Epithelial cell of esophagus (primary cell): ENCODE data around the gene CTDNEP1.

ENCODE experiments used
- DNase-seq: peaks from one replicate; pipeline ENCODE4 v3.0.0; 2010; ENCODE audit warnings: low read depth
- H3K4me3 ChIP-seq: 2 replicates; pipeline ENCODE4 v1.5.1; 2011; ENCODE audit warnings: mild to moderate bottlenecking, low read length, control low read depth
- CTCF ChIP-seq: IDR thresholded peaks from 2 replicates; pipeline ENCODE4 v1.5.1; 2011; ENCODE audit warnings: low read depth, mild to moderate bottlenecking, low read length, control low read depth, inconsistent platforms; ENCODE audit not compliant: insufficient read depth; ENCODE audit errors: missing control alignments

CTDNEP1 gene

GRCh38 chr17:7238420-7239090 is 13.0 kb downstream of the CTDNEP1 start:
- peak; percentile 29 for DNase-seq
- TF ChIP-seq CTCF, result no peak
- peak overlapping the region; percentile 97 for H3K4me3 ChIP-seq

GRCh38 chr17:7237761-7238419 is 13.6 kb downstream of the CTDNEP1 start:
- no peak for TF ChIP-seq CTCF
- peak overlapping the region; percentile 97 for H3K4me3 ChIP-seq
- DNase-seq, result peak; percentile 58

GRCh38 chr17:7237266-7237760 is 14.2 kb downstream of the CTDNEP1 start:
- no peak for TF ChIP-seq CTCF
- no peak for DNase-seq
- peak overlapping the region; percentile 97 for H3K4me3 ChIP-seq

GRCh38 chr17:7236808-7237207 is 14.7 kb downstream of the CTDNEP1 start:
- H3K4me3 ChIP-seq, result no peak overlapping the region

GRCh38 chr17:7235693-7236665 is 15.6 kb downstream of the CTDNEP1 start:
- H3K4me3 ChIP-seq, result no peak overlapping the region
- no peak for TF ChIP-seq CTCF
- DNase-seq, result peak; percentile 66

More at GRCh38 chr17:7236808-7237207, 14.7 kb downstream of the CTDNEP1 start:
- DNase-seq, result no peak
- no peak for TF ChIP-seq CTCF

GRCh38 chr17:7234083-7234951 is 17.2 kb downstream of the CTDNEP1 start, which contains the start of gene DVL2:
Gene DVL2 (minus strand): TSS chr17:7234517. CDS start chr17:7234262, 255 bp downstream.
- peak; percentile 96 for DNase-seq
- H3K4me3 ChIP-seq, result peak within 1 kb of the TSS; percentile 76
- TF ChIP-seq CTCF, result no peak
